ENCODE results near the gene TTC22. TPM values are rescaled to one million over a fixed set of nuclear protein-coding genes. Genes with fewer than 3 reads are reported as not detected.

TTC22 gene
- total RNA-seq, 1 donor from 2014 or later: 7.1 TPM

GRCh38 chr1:54748094-54748835 is 52.9 kb downstream of the TTC22 start:
- intact Hi-C loops (cut with DNase I): no loop called here
- DNase-seq (no peak), ATAC-seq (no peak)
- Histone ChIP-seq H3K36me3 (peaks cover 3% of the 10 kb centered on the region), H3K4me1 (no peaks in the 10 kb centered on the region), H3K4me3 (no peak overlapping the region), H3K27me3 (no peaks in the 10 kb centered on the region), H3K9me3 (no peaks in the 10 kb centered on the region), H3K27ac (no peak overlapping the region)
- no peak for TF ChIP-seq CTCF (IDR thresholded peaks at IDR 0.05)

GRCh38 chr1:54745864-54746263 is 55.3 kb downstream of the TTC22 start:
- H3K4me3 ChIP-seq: no peak overlapping the region
- intact Hi-C loops (cut with DNase I): no loop called here
- peaks cover 27% of the 10 kb centered on the region for H3K36me3 ChIP-seq
- H3K4me1 ChIP-seq: no peaks in the 10 kb centered on the region
- H3K9me3 ChIP-seq: no peaks in the 10 kb centered on the region
- H3K27ac ChIP-seq: no peak overlapping the region
- no peak for ATAC-seq
- DNase-seq: no peak
- H3K27me3 ChIP-seq: no peaks in the 10 kb centered on the region
- TF ChIP-seq CTCF (IDR thresholded peaks at IDR 0.05): no peak

GRCh38 chr1:54745274-54745673 is 55.8 kb downstream of the TTC22 start:
- Histone ChIP-seq H3K36me3 (peaks cover 33% of the 10 kb centered on the region), H3K4me3 (no peak overlapping the region), H3K4me1 (no peaks in the 10 kb centered on the region), H3K27me3 (no peaks in the 10 kb centered on the region), H3K27ac (no peak overlapping the region), H3K9me3 (no peaks in the 10 kb centered on the region)
- intact Hi-C loops (cut with DNase I): no loop called here
- TF ChIP-seq CTCF (IDR thresholded peaks at IDR 0.05): no peak
- DNase-seq (no peak), ATAC-seq (no peak)

- Histone ChIP-seq H3K27me3 (no peaks in the 10 kb centered on the region), H3K4me1 (no peaks in the 10 kb centered on the region), H3K4me3 (no peak overlapping the region), H3K27ac (no peak overlapping the region), H3K9me3 (no peaks in the 10 kb centered on the region), H3K36me3 (peaks cover 39% of the 10 kb centered on the region)
- DNase-seq: no peak
- intact Hi-C loops (cut with DNase I): no loop called here
- TF ChIP-seq CTCF (IDR thresholded peaks at IDR 0.05): no peak
- no peak for ATAC-seq
Measured at GRCh38 chr1:54744696-54745095, 56.4 kb downstream of the TTC22 start.

GRCh38 chr1:54743416-54744226 is 57.5 kb downstream of the TTC22 start:
- ATAC-seq: no peak
- no peak for DNase-seq
- Histone ChIP-seq H3K4me3 (no peak overlapping the region), H3K27me3 (no peaks in the 10 kb centered on the region), H3K4me1 (no peaks in the 10 kb centered on the region), H3K9me3 (no peaks in the 10 kb centered on the region), H3K27ac (no peak overlapping the region), H3K36me3 (peaks cover 49% of the 10 kb centered on the region)
- no peak for TF ChIP-seq CTCF (IDR thresholded peaks at IDR 0.05)
- intact Hi-C loops (cut with DNase I): no loop called here
